HL-60 (cell line): Measurements from ENCODE around the gene PPP1R9A.

Experiments
- DNase-seq, 2 experiments: peaks; one replicate each; pipeline ENCODE4 v3.0.0-alpha.2; 2010 to 2020; ENCODE audit warnings: low read depth in 1 of 2, low spot score in 1 of 2
- H3K27ac ChIP-seq: fragments of 250-450 bp; sonication (Bioruptor Pico); replicated peaks from 2 replicates; pipeline ENCODE4 v1.5.1; 2020; ENCODE audit warnings: mild to moderate bottlenecking, moderate library complexity
- H3K27me3 ChIP-seq: fragments of 250-450 bp; sonication (Bioruptor Pico); 2 replicates; pipeline ENCODE4 v1.5.1; 2021; ENCODE audit warnings: mild to moderate bottlenecking, moderate library complexity; ENCODE audit not compliant: insufficient read depth, poor library complexity, severe bottlenecking
- H3K4me3 ChIP-seq: replicated peaks from 2 replicates; pipeline ENCODE4 v1.5.1; 2011; ENCODE audit warnings: mild to moderate bottlenecking, control low read depth, low read length; ENCODE audit not compliant: insufficient read depth
- CTCF ChIP-seq: IDR thresholded peaks from one replicate; pipeline ENCODE4 v1.5.1; 2011; ENCODE audit warnings: low read length, control low read depth, inconsistent platforms; ENCODE audit not compliant: insufficient read depth
- GABPA ChIP-seq: IDR thresholded peaks from 2 replicates; pipeline ENCODE4 v1.6.1; 2012; ENCODE audit warnings: low read depth
- POLR2AphosphoS5 ChIP-seq: IDR thresholded peaks from 2 replicates; pipeline ENCODE4 v1.6.1; 2012; ENCODE audit warnings: low read depth
- SPI1 ChIP-seq: IDR thresholded peaks from 2 replicates; pipeline ENCODE4 v1.6.1; 2012; ENCODE audit warnings: low read depth, mild to moderate bottlenecking, borderline replicate concordance
- TF ChIP-seq, protein P1 (sequence below): IDR thresholded peaks from 2 replicates; pipeline ENCODE4 v1.6.1; 2012; ENCODE audit warnings: low read depth; ENCODE audit not compliant: insufficient replicate concordance

The PPP1R9A gene

DNA sequence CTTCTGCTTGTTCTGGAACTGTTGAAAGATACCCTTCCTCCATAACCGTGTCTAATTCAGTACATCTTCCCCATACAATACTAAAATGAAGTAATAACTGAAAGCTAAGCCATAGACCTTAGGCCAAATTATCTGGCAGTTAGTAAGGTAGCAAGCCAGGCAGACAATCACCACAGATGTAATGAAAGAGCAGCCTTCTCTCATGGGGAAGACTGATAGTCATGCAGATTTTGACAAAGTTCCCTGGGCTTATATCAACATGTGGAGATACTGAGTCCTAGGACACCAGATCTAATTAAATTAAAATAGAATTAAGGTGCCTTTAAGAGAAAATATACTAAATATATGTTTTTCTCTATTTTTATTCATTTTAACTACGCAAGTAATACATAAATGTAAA is 355.5 kb downstream of the PPP1R9A start:
- no peak for DNase-seq
- Histone ChIP-seq H3K4me3 (no peak overlapping the region), H3K27ac (no peak overlapping the region), H3K27me3 (no peaks in the 10 kb centered on the region)
- TF ChIP-seq POLR2AphosphoS5 (no peak), GABPA (no peak), CTCF (no peak)
- TF ChIP-seq, protein P1, sequence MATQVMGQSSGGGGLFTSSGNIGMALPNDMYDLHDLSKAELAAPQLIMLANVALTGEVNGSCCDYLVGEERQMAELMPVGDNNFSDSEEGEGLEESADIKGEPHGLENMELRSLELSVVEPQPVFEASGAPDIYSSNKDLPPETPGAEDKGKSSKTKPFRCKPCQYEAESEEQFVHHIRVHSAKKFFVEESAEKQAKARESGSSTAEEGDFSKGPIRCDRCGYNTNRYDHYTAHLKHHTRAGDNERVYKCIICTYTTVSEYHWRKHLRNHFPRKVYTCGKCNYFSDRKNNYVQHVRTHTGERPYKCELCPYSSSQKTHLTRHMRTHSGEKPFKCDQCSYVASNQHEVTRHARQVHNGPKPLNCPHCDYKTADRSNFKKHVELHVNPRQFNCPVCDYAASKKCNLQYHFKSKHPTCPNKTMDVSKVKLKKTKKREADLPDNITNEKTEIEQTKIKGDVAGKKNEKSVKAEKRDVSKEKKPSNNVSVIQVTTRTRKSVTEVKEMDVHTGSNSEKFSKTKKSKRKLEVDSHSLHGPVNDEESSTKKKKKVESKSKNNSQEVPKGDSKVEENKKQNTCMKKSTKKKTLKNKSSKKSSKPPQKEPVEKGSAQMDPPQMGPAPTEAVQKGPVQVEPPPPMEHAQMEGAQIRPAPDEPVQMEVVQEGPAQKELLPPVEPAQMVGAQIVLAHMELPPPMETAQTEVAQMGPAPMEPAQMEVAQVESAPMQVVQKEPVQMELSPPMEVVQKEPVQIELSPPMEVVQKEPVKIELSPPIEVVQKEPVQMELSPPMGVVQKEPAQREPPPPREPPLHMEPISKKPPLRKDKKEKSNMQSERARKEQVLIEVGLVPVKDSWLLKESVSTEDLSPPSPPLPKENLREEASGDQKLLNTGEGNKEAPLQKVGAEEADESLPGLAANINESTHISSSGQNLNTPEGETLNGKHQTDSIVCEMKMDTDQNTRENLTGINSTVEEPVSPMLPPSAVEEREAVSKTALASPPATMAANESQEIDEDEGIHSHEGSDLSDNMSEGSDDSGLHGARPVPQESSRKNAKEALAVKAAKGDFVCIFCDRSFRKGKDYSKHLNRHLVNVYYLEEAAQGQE, result no peak

- H3K27me3 ChIP-seq, result no peaks in the 10 kb centered on the region
- no peak overlapping the region for H3K4me3 ChIP-seq
- DNase-seq, result no peak
- no peak overlapping the region for H3K27ac ChIP-seq
- TF ChIP-seq CTCF (no peak), GABPA (no peak), POLR2AphosphoS5 (no peak), SPI1 (no peak)
- TF ChIP-seq, protein P1, result no peak
These were observed 356.5 kb downstream of the PPP1R9A start for GRCh38 chr7:95263785-95264362.

DNA sequence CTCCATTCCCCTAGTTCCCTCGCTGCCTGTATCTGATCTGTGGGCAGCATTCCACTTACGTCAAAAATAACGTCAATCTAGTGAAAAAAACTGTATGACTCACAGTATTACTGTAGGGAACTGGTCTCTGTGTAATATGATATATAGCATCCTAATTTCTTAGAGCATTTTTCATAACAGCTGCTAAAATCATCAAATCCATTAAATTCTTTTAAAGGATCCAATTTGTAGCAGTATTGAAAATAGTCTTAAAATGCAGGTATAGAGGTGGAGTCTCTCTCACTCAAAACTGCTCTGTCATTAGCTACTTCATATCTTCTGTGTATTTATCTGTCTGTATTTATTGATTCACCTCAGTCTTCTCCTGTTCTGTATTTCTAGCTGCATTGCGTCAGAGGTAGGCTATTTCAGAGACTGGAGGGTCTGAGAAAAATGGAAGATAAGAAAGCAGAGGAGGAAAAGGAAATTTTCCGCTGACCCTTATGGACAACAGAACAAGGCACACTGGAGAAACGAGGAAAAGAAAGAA is 357.0 kb downstream of the PPP1R9A start:
- TF ChIP-seq, protein P1, result no peak
- TF ChIP-seq SPI1 (no peak), POLR2AphosphoS5 (no peak), GABPA (no peak), CTCF (no peak)
- no peak overlapping the region for H3K4me3 ChIP-seq
- no peak overlapping the region for H3K27ac ChIP-seq
- no peaks in the 10 kb centered on the region for H3K27me3 ChIP-seq
- no peak for DNase-seq
